ENCODE measurements around the gene ABCB6.

ABCB6 gene

DNA sequence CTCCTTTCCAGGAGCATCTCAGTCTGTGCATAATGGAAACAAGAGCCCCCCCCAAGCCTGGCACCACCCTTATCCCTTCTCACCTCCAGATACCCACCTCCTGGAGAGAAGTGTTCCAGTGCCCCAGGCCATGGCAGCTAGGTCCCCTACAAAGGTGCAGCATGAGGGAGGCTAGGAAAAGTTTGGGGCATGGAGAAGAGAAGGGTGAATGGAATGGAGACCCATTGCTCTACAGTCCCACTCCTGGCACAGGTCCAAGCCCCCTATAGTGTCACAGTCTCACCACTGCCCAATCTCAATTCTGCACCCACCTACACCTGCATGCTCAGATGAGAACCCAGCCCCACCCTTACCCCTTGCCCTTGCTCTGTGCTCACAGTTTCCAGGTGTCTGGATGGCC lies 49.8 kb downstream of the ABCB6 start:
- DNase-seq (ENCODE audit: low spot score), result no peak

DNA sequence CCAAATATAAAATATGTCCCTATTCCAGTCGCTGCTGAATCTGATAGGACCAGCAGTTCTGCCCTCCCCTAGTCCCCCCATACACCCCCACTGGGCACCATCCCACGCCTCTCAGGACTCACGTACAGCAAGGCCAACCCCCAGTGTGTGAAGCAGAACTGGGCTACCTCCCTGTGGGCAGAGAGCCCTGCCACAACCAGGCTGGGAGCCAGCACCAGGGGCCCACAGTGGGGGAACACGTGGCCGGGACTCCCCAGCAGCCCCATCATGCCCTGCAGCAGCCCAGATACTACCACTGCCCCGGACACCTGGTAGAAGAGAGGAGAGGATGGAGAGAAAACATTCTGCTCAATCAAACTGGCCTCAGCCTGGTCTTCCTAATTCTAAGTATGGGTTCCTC lies 50.2 kb downstream of the ABCB6 start:
- DNase-seq (ENCODE audit: low spot score), result no peak

DNA sequence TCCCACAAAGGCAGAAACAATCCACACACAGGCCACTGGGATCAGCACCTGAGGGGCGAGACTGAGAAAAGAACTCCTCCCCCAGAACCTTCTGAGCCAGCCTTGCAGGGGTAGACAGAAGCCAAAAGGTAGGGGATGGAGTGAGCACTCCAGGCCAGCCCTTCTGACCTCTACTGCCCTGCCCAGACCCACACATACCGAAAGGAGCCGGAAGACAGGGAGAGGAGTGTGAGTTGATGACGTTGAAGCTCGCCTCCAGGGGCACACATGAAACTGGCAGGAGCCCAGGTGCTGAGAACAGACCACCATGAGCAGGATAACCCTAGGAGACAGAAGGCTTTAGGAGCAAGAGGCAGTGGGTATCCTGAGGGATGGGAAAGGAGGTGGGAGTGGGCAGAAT lies 50.8 kb downstream of the ABCB6 start:
- DNase-seq (ENCODE audit: low spot score), result no peak

DNA sequence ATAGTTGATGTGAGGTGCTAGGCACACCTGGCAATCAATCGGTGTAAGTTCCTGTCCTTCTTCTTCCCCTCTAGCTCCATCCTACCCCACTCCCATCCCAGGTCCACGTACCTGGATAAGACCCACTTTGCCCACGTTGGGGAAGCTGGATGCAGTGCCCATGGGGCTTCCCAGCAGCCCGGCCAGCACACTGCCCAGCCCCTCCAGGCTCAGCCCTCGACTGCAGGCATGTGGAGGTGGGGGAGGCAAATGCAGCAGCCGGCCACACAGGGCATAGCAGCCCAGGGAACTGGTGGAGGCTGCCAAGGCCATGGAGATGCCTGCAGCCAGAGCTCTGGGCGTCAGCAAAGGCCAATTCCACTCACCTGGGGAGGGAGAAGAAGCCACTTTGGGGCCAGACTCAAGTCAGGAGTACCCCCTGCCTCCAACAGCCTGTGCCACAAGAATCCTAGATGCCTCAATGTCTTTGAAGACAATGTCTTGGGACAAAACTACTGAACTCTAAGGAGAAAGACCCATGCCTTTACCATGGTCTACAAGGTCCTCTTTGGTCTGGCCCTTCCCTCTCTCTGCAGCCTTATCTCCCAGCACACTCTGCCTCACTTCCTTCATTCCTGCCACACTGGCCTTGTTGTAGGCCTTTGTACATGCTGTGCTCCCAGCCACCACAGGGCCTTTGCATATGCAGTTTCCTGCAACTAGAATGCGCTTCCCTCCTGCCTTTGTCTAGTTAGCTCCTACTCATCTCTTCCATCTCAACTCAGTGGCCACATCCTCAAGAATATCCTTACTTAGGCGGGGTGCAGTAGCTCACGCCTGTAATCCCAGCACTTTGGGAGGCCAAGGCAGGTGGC lies 53.5 kb downstream of the ABCB6 start:
- no peak for DNase-seq (ENCODE audit: low spot score)

DNA sequence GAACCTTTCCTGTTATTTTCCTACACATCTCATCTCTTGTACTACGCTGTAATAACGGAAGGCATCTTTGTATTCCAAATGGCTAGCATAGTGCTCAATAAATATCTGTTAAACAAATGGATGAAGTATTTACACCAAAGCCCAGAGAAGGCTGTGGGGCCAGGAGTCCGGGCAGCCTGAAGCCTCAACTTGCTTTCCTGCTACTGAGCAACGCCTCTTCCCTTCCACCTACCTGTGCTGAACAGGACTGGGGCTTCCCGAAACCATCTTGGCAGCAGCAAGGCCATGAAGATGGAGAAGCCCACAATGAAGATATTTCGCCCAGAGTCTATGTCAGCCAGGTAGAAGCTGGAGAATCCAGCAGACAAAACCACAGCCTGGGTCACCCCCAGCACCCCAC lies 55.6 kb downstream of the ABCB6 start:
- DNase-seq (ENCODE audit: low spot score), result no peak

DNA sequence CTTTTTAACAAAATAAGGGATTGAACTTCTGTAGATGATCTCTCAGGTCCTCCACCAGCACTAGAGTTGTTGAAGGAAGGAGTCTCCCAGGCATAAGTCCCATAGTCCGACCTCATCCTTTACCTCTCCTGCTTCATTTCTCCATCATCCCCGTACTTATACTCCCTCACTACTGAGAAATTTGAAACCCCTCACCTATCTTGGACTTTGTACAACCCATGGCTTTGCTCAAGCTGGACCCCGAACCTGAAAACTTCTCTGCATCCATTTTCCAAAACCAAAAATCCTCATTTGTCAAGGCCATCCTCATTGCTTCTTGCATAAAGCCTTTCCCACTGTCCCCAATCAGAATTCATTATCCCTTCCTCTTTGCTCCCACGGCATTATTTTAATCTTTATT lies 57.7 kb downstream of the ABCB6 start:
- no peak for DNase-seq (ENCODE audit: low spot score)

DNA sequence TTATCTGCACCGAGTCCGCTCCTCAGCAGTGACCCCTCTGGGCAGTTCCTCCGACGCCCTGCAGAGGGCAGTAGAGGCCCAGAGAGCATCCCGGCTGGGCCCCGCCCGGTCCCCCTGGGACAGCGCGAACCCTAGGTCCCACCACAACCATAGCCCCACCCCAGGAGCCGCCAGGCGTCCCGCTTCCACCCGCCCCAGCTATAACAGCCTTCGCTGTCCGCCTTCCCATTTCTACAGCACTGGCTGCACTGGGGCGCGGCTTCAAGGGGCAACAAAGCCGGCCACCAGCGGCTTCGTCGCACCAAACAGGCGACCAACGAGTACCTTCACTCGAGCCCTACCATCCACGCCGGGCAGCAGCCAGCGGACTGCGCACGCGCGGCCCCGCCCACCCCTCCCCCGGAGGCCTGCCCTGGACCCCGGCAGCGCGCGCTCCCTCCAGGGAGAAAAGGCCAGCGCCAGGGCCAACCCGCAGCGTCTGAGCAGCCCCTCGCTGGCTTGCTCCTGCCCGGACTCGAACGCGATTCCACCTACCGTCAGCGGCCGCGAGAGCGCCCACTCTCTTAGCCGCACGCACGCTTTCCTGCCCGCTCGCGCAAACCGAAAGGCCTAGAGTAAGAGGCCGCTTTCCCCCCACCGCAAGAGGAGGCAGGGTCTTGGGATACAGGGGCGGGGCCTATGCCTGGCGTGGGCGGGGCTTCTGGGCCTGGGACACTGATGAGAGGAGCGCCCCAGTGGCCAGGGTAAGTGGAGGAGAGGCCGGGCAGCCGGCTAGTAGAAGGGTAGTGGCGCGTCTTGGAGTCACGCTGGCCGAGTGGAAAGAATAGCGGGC lies 58.4 kb downstream of the ABCB6 start, which contains the start of gene NHEJ1:
Gene NHEJ1, minus strand, starts transcription at position 630 of the 832 bp plus-strand sequence. CDS start 2,453 bp downstream, outside the sequence.
- DNase-seq (ENCODE audit: low spot score), result peak; percentile 94
